GM19238 (cell line): Measurements from ENCODE around the gene PPDPF.
"Not testable (repeated sequence)": the region's sequence is repeated elsewhere in the genome, so short reads cannot be mapped to it uniquely, and the experiment has no call there.

Source experiments
- DNase-seq: peaks from one replicate; pipeline ENCODE4 v3.0.0; 2011; ENCODE audit warnings: low spot score; ENCODE audit not compliant: insufficient read length

Gene PPDPF

GRCh38 chr20:63520504-63520933 is at the start of gene PPDPF:
Gene PPDPF, plus strand, starts transcription at chr20:63520765. Its CDS starts 544 bp downstream, at chr20:63521309.
- DNase-seq = peak; percentile 96

GRCh38 chr20:63471002-63471716 is 49.4 kb upstream of the PPDPF start:
- no peak for DNase-seq

- no peak for DNase-seq
Observed at GRCh38 chr20:63471717-63471980, 48.9 kb upstream of the PPDPF start.

- no peak for DNase-seq
Observed at GRCh38 chr20:63471981-63472831, 48.4 kb upstream of the PPDPF start, which contains the start of gene KCNQ2. Gene KCNQ2, minus strand, starts transcription at chr20:63472655. Its CDS starts 192 bp downstream, at chr20:63472463.

GRCh38 chr20:63472862-63473390 is 47.6 kb upstream of the PPDPF start:
- DNase-seq = no peak

- no peak for DNase-seq
Observed at GRCh38 chr20:63473555-63474449, 46.8 kb upstream of the PPDPF start.

GRCh38 chr20:63475209-63475608 is 45.4 kb upstream of the PPDPF start:
- DNase-seq = no peak

- DNase-seq = no peak
Observed at GRCh38 chr20:63477061-63477616, 43.4 kb upstream of the PPDPF start.

- DNase-seq = no peak
Observed at GRCh38 chr20:63477944-63478343, 42.6 kb upstream of the PPDPF start.

- DNase-seq = no peak
Observed at GRCh38 chr20:63478346-63479302, 41.9 kb upstream of the PPDPF start.

- DNase-seq = not testable (repeated sequence)
Observed at GRCh38 chr20:63479695-63480419, 40.7 kb upstream of the PPDPF start.

- no peak for DNase-seq
Observed at GRCh38 chr20:63481503-63481902, 39.1 kb upstream of the PPDPF start.

GRCh38 chr20:63482021-63482587 is 38.5 kb upstream of the PPDPF start:
- DNase-seq = no peak

- no peak for DNase-seq
Observed at GRCh38 chr20:63483834-63484233, 36.7 kb upstream of the PPDPF start.

GRCh38 chr20:63484236-63484635 is 36.3 kb upstream of the PPDPF start:
- no peak for DNase-seq

GRCh38 chr20:63484651-63485403 is 35.7 kb upstream of the PPDPF start:
- no peak for DNase-seq

- no peak for DNase-seq
Observed at GRCh38 chr20:63486300-63486855, 34.2 kb upstream of the PPDPF start.
